ENCODE results near the gene PRKCQ.

The PRKCQ gene

DNA sequence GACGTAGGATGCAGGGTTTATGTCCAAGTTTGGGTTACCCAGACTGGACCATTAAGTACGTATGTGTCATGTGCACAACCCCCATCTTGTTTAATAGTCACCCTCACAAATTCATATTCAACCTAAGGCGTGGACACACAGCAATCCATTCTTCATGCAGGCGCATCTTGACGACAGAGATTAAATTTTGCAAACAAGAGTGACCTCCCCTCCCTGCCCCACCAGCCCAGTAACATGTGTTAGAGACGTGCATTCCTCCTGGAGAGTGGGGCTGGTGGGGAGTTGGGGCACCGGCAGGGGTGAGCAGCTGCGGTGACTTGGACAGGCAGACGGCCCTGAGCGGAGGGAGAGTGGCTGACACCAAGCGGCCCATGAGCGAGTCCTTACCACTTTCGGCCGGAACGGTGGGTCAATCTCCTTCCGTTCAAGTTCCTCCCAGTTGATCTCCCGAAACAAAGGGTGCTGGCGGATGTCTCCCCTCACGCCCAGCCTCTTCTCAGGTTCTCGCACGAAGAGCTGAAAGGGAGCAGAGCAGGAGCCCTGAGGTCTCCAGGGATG, 149.6 kb downstream of the PRKCQ start:
- H3K4me1 ChIP-seq (ENCODE audit: insufficient read depth, low read length) = peaks cover 12% of the 10 kb centered on the region
- no peaks in the 10 kb centered on the region for H3K27me3 ChIP-seq (ENCODE audit: control insufficient read depth in 1 of 2, insufficient read depth in 2 of 2, low read length in 2 of 2)
- H3K9ac ChIP-seq (ENCODE audit: low read length) = no peak overlapping the region
- no peaks in the 10 kb centered on the region for H3K36me3 ChIP-seq (ENCODE audit: insufficient read depth, low read length)
- no peak overlapping the region for H3K27ac ChIP-seq (ENCODE audit: low read depth, low read length)
- H3K4me3 ChIP-seq (ENCODE audit: low read depth in 1 of 2, low read length in 2 of 2) = no peak overlapping the region
- H3K9me3 ChIP-seq (ENCODE audit: low read length) = no peaks in the 10 kb centered on the region

DNA sequence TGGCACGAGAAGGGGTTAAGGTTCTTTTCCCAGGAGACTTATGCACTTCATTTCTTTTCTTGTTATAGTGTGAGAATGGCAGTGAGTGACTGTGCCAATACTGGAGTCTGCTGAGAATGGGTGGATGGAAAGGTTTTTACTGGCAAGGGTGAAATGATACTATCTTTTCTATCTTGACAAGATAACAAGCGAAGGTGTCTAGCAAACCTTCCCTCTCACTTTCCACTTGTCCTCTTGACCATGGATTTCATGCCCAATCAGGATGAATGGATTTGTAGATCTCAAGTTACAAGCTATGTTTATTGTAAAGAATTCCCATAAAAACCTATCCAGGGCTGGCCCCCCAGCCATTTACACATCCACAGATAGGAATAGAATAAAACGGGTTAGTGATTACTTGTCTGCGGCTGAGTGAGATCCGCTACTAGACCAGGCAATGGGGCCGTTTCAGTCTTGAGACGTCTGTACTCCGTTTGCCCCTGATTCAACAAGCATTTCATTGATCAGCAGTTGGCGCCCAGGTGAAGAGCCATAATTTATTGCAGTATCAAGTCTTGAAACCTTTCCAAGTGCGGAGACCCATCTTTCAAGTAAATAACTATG, 152.6 kb downstream of the PRKCQ start:
- H3K36me3 ChIP-seq (ENCODE audit: insufficient read depth, low read length) = no peaks in the 10 kb centered on the region
- no peak overlapping the region for H3K4me3 ChIP-seq (ENCODE audit: low read depth in 1 of 2, low read length in 2 of 2)
- no peaks in the 10 kb centered on the region for H3K27me3 ChIP-seq (ENCODE audit: control insufficient read depth in 1 of 2, insufficient read depth in 2 of 2, low read length in 2 of 2)
- no peak overlapping the region for H3K9ac ChIP-seq (ENCODE audit: low read length)
- H3K4me1 ChIP-seq (ENCODE audit: insufficient read depth, low read length) = peaks cover 11% of the 10 kb centered on the region
- H3K9me3 ChIP-seq (ENCODE audit: low read length) = no peaks in the 10 kb centered on the region
- no peak overlapping the region for H3K27ac ChIP-seq (ENCODE audit: low read depth, low read length)

DNA sequence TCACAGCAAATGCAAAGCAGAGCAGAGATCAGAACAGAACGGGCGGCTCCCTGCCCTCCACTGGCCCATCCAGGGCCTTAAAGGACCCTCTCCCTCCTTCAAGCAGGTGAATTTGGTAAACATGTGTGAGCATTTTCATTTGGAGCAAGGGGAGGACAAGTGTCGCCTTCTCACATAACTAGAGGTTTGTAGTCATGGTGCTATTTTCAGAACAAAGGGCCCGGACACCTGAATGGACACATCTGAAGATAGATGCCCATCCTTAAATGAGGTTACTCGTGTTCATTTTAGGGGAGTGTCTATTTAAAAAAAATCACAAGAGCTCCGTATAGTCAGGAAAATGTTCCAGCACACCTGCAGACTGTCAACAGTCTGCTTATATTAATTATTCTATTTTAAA, 153.8 kb downstream of the PRKCQ start:
- Histone ChIP-seq H3K4me3 (ENCODE audit: low read depth in 1 of 2, low read length in 2 of 2) (no peak overlapping the region), H3K36me3 (ENCODE audit: insufficient read depth, low read length) (no peaks in the 10 kb centered on the region), H3K27ac (ENCODE audit: low read depth, low read length) (no peak overlapping the region), H3K9me3 (ENCODE audit: low read length) (no peaks in the 10 kb centered on the region), H3K27me3 (ENCODE audit: control insufficient read depth in 1 of 2, insufficient read depth in 2 of 2, low read length in 2 of 2) (no peaks in the 10 kb centered on the region), H3K4me1 (ENCODE audit: insufficient read depth, low read length) (no peaks in the 10 kb centered on the region), H3K9ac (ENCODE audit: low read length) (no peak overlapping the region)

DNA sequence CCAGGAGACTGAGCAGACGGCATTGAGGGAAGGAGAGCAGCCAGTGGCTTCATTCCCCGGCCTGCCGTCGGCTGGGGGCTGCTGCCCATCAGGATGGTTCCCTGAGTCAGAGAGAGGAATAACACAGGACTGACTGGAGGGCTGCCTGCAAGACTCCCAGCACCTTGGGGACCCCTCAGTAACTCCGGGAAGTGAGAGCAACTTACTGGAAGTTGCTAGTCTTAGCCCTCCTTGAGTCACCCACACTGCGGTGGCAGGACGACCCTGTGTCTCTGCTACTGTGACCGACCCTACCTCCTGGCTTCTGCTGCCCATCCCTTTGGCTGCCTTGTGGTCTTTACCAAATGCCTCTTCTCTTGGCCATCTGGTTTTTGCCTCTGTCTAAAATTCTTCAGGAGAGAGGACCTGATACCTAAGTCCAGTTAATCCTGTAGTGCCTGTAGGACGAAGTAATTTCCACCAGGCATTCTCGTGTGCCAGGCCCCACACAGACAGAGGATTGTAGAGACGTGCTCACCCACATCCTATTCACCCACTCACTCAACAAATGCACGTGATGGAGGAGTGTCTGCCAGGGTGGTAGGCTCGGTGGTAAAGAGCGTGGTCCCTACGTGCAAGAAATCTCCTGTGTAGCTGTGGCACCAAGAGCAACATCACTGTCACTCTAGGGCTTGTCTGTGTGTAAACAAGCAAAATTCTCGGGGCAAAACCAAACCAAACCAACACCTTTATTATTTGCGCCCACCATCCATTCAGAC, 156.5 kb downstream of the PRKCQ start:
- Histone ChIP-seq H3K36me3 (ENCODE audit: insufficient read depth, low read length) (no peaks in the 10 kb centered on the region), H3K9ac (ENCODE audit: low read length) (no peak overlapping the region), H3K27ac (ENCODE audit: low read depth, low read length) (no peak overlapping the region), H3K4me3 (ENCODE audit: low read depth in 1 of 2, low read length in 2 of 2) (no peak overlapping the region), H3K9me3 (ENCODE audit: low read length) (no peaks in the 10 kb centered on the region), H3K4me1 (ENCODE audit: insufficient read depth, low read length) (no peaks in the 10 kb centered on the region), H3K27me3 (ENCODE audit: control insufficient read depth in 1 of 2, insufficient read depth in 2 of 2, low read length in 2 of 2) (no peaks in the 10 kb centered on the region)

DNA sequence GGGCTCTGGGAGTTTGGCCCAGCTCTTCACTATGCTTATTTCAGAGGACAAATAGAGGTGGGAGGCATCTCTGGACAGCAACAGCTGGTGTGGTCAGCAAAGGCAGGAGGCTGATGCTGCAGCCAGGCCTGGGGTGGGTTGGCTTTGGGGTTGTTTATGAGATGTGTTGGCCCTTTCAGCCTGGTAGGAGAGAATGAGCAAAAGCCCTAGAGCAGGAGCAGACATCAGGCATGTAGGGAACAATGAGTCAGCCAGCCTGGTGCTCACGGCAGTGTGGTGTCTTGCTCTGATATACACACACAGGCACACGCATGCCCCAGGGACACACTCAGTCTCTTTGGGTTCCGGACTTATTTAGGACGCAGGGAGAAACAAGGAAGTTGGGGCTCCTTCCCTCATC, 157.1 kb downstream of the PRKCQ start:
- H3K27ac ChIP-seq (ENCODE audit: low read depth, low read length) = no peak overlapping the region
- no peaks in the 10 kb centered on the region for H3K36me3 ChIP-seq (ENCODE audit: insufficient read depth, low read length)
- H3K9me3 ChIP-seq (ENCODE audit: low read length) = no peaks in the 10 kb centered on the region
- no peaks in the 10 kb centered on the region for H3K27me3 ChIP-seq (ENCODE audit: control insufficient read depth in 1 of 2, insufficient read depth in 2 of 2, low read length in 2 of 2)
- H3K4me3 ChIP-seq (ENCODE audit: low read depth in 1 of 2, low read length in 2 of 2) = no peak overlapping the region
- H3K4me1 ChIP-seq (ENCODE audit: insufficient read depth, low read length) = no peaks in the 10 kb centered on the region
- no peak overlapping the region for H3K9ac ChIP-seq (ENCODE audit: low read length)

DNA sequence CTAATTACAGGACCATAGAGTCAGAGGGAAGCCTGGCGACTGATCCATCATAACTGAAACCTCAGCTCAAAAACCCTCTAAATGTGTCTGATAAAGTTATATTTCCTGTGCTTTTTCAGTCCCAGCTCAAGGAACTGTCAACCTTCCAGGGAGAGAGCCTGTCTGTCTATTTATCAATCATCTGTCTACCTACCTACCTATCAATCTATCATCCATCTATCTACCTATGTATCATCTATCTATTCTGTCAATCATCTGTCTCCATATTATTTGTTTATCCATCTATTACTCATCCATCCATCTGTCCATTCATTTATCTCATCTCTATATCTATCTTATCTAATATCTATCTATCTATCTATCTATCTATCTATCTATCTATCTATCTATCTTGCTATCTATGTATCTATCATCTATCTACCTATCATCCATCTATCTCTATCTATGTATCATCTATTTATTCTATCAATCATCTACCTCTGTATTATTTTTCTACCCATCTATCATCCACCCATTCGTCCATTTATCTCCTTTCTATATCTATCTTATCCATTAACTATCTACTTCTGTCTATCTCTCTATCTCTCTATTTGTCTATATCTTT, 161.4 kb downstream of the PRKCQ start:
- no peaks in the 10 kb centered on the region for H3K4me1 ChIP-seq (ENCODE audit: insufficient read depth, low read length)
- no peak overlapping the region for H3K4me3 ChIP-seq (ENCODE audit: low read depth in 1 of 2, low read length in 2 of 2)
- no peaks in the 10 kb centered on the region for H3K9me3 ChIP-seq (ENCODE audit: low read length)
- H3K9ac ChIP-seq (ENCODE audit: low read length) = no peak overlapping the region
- H3K36me3 ChIP-seq (ENCODE audit: insufficient read depth, low read length) = no peaks in the 10 kb centered on the region
- H3K27ac ChIP-seq (ENCODE audit: low read depth, low read length) = no peak overlapping the region
- H3K27me3 ChIP-seq (ENCODE audit: control insufficient read depth in 1 of 2, insufficient read depth in 2 of 2, low read length in 2 of 2) = no peaks in the 10 kb centered on the region

DNA sequence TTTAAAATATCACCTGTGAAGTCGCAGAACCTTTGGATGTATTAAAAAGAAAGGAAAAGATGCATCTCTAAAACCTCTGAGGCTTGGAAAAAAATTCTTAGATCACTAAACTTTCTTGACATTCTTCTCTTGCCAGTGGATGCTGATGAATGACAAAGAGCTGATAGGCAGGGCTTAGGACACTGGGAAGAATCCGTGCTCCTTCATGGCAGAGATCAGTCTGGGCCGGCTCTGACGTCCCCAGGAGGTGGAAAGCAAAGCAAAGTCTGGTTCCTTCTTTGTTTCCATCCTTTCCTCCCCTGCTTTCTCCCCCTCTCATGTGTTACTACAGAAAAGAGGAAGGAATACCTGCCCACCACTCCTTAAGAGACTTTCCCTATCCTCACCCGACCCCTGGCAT, 161.9 kb downstream of the PRKCQ start:
- Histone ChIP-seq H3K9ac (ENCODE audit: low read length) (no peak overlapping the region), H3K9me3 (ENCODE audit: low read length) (no peaks in the 10 kb centered on the region), H3K27ac (ENCODE audit: low read depth, low read length) (no peak overlapping the region), H3K36me3 (ENCODE audit: insufficient read depth, low read length) (no peaks in the 10 kb centered on the region), H3K27me3 (ENCODE audit: control insufficient read depth in 1 of 2, insufficient read depth in 2 of 2, low read length in 2 of 2) (no peaks in the 10 kb centered on the region), H3K4me3 (ENCODE audit: low read depth in 1 of 2, low read length in 2 of 2) (no peak overlapping the region), H3K4me1 (ENCODE audit: insufficient read depth, low read length) (no peaks in the 10 kb centered on the region)

DNA sequence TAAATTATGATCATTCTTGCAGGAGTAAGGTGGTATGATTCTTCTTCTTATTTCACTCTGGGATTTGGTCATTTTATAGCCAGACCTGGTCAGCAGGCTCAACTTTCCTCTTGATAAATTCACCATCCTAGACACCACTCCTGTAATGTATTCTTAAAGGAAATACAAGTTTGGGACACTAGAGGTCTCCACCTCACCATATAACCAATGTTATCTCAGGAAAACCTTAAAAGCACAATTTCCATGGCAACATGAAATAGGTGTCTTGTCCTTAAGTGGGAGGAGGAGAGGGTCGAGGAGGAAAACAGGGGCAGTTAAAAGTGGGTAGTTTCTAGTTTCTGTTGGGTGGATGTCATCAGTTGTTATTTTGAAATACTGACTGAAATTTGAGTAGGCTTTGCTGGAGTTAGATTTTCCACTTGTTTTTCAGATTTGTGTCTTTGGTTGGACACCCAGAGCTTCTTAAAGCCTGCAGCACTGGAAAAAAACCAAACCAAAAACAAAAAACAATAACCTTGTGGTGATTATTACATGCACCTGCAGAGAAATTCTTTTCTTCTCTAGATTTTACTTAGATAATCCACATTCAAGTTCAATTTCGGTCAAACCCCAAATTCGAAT, 163.1 kb downstream of the PRKCQ start:
- Histone ChIP-seq H3K9me3 (ENCODE audit: low read length) (no peaks in the 10 kb centered on the region), H3K4me1 (ENCODE audit: insufficient read depth, low read length) (no peaks in the 10 kb centered on the region), H3K27me3 (ENCODE audit: control insufficient read depth in 1 of 2, insufficient read depth in 2 of 2, low read length in 2 of 2) (no peaks in the 10 kb centered on the region)

DNA sequence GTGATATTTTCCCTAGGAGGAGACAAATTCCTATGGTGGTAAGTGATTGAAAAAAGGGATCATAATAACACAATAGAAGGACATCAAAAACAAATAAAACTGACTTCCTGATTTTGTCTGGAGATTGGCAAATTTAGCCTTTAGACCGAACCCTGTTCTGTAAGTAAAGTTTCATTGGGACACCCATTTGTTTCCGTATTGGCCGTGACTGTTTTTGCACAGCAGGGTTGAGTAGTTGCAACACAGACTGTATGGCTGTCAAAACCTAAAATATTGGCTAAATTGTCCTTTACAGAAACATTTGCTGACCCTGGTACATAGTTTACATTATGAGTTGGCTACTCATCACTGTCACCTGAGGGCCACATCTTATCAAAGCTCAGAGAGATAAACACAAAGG, 168.6 kb downstream of the PRKCQ start:
- Histone ChIP-seq H3K36me3 (ENCODE audit: insufficient read depth, low read length) (no peaks in the 10 kb centered on the region), H3K9me3 (ENCODE audit: low read length) (no peaks in the 10 kb centered on the region), H3K27me3 (ENCODE audit: control insufficient read depth in 1 of 2, insufficient read depth in 2 of 2, low read length in 2 of 2) (no peaks in the 10 kb centered on the region), H3K9ac (ENCODE audit: low read length) (no peak overlapping the region), H3K4me3 (ENCODE audit: low read depth in 1 of 2, low read length in 2 of 2) (no peak overlapping the region), H3K4me1 (ENCODE audit: insufficient read depth, low read length) (peaks cover 18% of the 10 kb centered on the region), H3K27ac (ENCODE audit: low read depth, low read length) (no peak overlapping the region)

More for the DNA sequence above, 163.1 kb downstream of the PRKCQ start:
- Histone ChIP-seq H3K4me3 (ENCODE audit: low read depth in 1 of 2, low read length in 2 of 2) (no peak overlapping the region), H3K9ac (ENCODE audit: low read length) (no peak overlapping the region), H3K27ac (ENCODE audit: low read depth, low read length) (no peak overlapping the region), H3K36me3 (ENCODE audit: insufficient read depth, low read length) (no peaks in the 10 kb centered on the region)

DNA sequence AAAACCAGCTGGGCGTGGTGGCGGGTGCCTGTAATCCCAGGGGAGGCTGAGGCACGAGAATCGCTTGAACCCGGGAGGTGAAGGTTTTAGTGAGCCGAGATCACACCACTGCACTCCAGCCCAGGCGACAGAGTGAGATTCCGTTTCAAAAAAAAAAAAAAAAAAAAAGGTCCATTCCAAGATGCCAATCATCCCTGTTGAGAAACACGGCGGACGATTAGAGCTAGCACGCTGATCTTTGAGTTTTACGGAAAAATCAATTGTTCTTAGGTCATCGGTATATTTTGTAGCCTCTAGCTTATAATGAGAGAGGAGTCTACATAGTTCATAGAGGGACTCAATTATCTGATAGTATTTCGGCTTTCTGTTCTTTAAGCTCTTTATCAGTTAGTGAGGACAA, 169.2 kb downstream of the PRKCQ start:
- no peaks in the 10 kb centered on the region for H3K9me3 ChIP-seq (ENCODE audit: low read length)
- no peak overlapping the region for H3K4me3 ChIP-seq (ENCODE audit: low read depth in 1 of 2, low read length in 2 of 2)
- H3K27me3 ChIP-seq (ENCODE audit: control insufficient read depth in 1 of 2, insufficient read depth in 2 of 2, low read length in 2 of 2) = no peaks in the 10 kb centered on the region
- H3K27ac ChIP-seq (ENCODE audit: low read depth, low read length) = no peak overlapping the region
- peaks cover 18% of the 10 kb centered on the region for H3K4me1 ChIP-seq (ENCODE audit: insufficient read depth, low read length)
- no peaks in the 10 kb centered on the region for H3K36me3 ChIP-seq (ENCODE audit: insufficient read depth, low read length)
- H3K9ac ChIP-seq (ENCODE audit: low read length) = no peak overlapping the region

DNA sequence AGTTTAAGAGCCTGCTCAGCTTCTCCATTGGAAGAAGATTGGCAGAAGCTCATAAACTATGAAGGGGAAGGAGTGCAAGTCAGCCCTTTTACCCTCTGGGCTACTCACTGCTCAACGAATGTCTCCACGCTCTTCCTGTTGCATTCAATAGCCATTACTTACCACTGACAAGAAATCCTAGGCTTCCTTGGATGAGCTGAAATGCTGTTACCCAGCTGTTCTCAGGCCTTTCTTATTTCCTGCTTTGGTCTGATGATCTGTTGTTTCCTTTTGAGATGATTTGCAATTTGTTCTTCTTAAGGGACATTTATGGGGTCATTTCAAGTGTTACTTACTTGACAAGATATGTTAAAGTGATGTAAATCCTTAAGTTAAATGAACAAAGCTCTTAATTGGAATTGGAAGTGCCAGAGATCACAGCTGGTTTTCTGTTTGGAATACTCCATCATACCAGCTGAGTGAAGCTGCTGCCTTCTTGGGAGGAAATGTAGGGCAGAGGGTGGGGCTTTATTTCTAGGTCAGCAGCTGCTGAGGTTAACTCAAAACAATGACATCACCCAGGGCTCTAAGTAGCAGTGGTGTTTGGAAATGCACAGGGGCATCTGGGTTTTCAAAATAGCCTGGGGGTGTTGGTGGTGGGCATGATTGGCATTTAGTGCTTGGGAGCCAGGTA, 170.0 kb downstream of the PRKCQ start:
- no peak overlapping the region for H3K4me3 ChIP-seq (ENCODE audit: low read depth in 1 of 2, low read length in 2 of 2)
- H3K4me1 ChIP-seq (ENCODE audit: insufficient read depth, low read length) = peaks cover 18% of the 10 kb centered on the region
- H3K27me3 ChIP-seq (ENCODE audit: control insufficient read depth in 1 of 2, insufficient read depth in 2 of 2, low read length in 2 of 2) = no peaks in the 10 kb centered on the region
- H3K9me3 ChIP-seq (ENCODE audit: low read length) = no peaks in the 10 kb centered on the region
- H3K36me3 ChIP-seq (ENCODE audit: insufficient read depth, low read length) = no peaks in the 10 kb centered on the region
- no peak overlapping the region for H3K9ac ChIP-seq (ENCODE audit: low read length)
- peak overlapping the region; percentile 1 for H3K27ac ChIP-seq (ENCODE audit: low read depth, low read length)
